GM18861 (cell line): Measurements from ENCODE around the gene NXT1.
"Not testable (repeated sequence)": the region's sequence is repeated elsewhere in the genome, so short reads cannot be mapped to it uniquely, and the experiment has no call there.

Source experiments
- ATAC-seq: cut with Tn5 transposase; IDR thresholded peaks from one replicate; pipeline ENCODE4 v1.9.1; 2021; ENCODE audit not compliant: unreplicated experiment

NXT1 gene

GRCh38 chr20:23327617-23328333, 22.8 kb upstream of the NXT1 start:
- no peak for ATAC-seq

DNA sequence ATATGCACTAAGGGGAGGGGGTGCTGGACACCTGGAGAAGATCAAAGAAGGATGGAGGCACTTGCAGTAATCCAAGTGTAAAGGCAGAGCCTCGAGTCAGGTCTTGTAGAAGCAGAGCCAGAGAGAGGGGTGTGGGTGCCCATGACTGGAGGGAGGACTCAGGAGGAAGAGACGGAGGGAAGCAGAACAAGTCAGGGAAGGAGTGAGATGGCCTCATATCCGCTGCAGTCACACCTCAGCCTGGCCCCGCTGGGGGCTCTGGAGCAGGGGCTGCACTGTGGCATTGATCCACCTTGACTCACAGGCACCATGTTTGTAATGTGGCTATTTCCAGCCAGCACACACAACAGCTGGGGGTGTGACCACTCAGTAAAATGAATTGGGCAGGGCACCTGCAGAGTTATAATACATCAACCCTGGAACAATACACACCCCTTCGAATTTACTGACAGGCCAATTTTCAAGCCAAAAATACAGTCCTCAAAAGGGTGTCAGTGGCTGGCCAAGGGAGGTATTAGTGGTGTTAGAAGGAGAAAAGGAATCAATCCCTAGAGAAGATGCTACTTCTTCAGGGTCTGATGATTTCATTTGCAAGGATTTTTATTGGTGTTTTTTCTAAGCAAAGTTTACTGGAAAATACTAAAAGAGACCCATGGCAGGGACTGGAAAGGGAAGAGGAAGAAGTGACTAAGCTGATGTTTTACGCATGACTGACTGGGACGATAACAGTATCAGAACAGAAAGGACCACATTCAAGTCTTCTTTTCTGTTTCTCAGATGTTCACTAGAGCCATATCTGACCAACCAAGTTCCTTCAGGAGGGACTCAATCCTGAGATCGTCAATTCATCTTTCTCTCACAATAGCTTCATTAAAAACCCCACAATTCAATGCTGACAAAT, 18.9 kb upstream of the NXT1 start:
- no peak for ATAC-seq

GRCh38 chr20:23332467-23332866, 18.1 kb upstream of the NXT1 start:
- no peak for ATAC-seq

DNA sequence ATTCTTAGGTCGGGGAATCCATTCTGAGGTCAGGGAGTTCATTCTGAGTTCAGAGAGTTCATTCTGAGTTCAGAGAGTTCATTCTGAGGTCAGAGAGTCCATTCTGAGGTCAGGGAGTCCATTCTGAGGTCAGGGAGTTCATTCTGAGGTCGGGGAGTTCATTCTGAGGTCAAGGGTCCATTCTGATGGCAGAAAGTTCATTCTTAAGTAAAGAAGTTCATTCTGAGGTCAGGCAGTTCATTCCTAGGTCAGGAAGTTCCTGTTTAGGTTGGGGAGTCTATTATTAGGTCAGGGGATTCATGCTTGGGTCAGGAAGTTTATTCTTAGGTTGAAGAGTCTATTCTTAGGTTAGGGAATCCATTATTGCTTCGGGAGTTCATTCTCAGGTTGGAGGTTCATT, 16.5 kb upstream of the NXT1 start:
- no peak for ATAC-seq

DNA sequence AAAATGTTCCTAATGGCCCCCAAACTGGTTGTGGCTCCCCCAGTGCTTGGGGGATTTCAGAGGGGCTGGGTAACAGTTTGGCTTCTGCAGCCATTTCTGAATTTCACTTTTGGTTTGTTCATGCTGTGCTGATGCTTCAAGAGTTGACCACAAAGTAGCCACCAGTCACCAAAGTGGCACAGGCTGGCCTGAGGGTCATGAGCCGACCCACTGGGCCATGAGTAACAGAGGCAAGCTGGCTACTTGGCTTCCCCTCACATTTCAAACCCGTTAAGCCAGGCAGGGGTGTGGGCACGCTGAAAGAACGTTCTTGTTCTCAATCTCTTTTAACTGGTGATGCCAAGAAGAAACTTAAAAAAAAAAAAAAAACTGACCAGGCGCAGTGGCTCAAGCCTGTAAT, 15.1 kb upstream of the NXT1 start:
- ATAC-seq, result no peak

DNA sequence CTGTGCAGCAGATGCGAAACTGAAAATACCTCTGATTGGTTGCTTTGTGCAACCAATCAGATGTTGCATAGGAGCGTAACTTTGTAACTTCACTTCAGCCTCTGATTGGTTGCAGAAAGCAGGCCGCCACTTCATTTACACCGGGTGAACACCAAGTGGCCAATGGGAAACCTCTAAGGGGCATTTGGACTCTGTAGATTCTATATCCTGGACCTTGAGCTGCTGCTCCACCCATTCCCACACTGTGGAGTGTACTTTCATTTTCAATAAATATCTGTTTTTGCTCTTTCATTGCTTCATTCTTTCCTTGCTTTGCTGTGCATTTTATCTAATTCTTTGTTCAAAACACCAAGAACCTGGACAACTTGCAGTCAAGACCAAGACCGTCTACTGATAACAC, 14.1 kb upstream of the NXT1 start:
- ATAC-seq, result no peak

- ATAC-seq, result no peak
Observed at GRCh38 chr20:23337312-23337711, 13.3 kb upstream of the NXT1 start.

DNA sequence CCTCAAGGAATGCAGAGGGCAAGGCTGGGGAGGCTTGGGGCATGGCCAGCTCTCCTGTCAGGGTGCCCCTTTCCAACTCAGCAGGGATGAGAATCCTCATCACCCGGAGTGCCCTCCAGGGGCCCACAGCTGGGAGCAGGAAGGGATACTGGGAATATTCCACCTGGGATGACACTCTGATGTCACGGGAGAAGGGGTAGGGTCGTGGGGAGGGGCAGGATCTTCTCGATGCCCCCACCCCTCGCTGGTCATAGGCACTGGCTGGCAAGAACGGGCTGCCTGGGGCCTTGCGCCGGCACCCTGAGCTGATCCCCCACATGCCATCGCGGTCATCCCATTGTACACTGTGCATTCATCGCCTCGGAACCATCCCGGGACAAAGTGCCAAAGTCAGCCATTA, 10.6 kb upstream of the NXT1 start:
- ATAC-seq, result no peak

GRCh38 chr20:23340524-23340923, 10.1 kb upstream of the NXT1 start:
- no peak for ATAC-seq

GRCh38 chr20:23341073-23341472, 9.5 kb upstream of the NXT1 start:
- no peak for ATAC-seq

DNA sequence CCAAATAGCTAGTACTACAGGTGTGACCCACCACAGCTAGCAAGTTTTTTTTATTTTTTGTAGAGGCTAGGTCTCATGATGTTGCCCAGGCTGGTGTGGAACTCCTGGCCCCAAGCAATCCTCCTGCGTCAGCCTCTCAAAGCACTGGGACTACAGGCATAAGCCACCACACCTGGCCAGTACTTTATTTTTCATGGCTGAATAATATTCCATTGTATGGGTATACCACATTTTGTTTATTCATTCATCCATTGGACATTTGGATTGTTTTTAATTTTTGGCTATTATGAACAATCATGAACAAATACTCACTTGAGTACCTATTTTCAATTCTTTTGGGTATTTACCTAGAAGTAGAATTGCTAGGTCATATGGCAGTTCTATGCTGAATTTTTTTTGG, 7.0 kb upstream of the NXT1 start:
- ATAC-seq, result no peak

DNA sequence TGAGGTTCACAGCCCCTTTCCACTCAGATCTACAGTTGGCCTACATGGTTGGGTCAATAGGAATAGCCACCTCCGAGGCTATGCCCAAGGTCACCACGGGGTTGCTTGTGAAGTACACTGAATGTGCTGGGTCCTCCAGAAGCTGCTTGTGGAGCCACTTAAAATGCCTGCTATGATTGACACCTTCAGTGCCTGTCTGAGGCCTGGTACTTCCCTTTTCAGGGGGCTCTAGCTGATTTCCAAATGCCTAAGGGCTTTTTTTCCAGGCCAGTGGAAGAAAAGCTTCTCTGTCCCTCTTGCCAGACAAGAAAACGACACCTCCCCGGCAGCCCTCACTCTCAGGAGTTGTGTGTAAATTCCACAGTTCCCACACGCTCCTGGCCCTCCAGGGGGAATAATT, 6.3 kb upstream of the NXT1 start:
- no peak for ATAC-seq

GRCh38 chr20:23346002-23346401, 4.6 kb upstream of the NXT1 start:
- ATAC-seq, result no peak

DNA sequence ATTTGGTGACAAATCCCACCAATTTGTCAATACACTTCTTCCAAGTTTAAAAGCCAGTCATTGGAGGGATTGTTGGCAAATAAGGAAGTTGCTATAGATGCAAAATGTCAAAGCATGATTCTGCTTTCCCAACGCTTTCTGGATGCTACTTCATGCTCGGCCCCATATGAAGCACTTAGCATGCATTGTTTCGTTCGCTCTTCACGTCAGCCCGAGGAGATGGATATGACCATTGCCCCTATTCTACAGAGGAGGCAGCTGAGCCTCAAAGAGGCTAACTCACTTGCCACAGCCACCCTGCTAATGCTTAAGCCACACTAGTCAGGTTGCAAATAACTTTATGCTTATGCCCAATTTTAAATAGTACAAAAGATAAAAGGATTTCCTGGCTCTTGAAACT, 2.8 kb upstream of the NXT1 start:
- no peak for ATAC-seq

DNA sequence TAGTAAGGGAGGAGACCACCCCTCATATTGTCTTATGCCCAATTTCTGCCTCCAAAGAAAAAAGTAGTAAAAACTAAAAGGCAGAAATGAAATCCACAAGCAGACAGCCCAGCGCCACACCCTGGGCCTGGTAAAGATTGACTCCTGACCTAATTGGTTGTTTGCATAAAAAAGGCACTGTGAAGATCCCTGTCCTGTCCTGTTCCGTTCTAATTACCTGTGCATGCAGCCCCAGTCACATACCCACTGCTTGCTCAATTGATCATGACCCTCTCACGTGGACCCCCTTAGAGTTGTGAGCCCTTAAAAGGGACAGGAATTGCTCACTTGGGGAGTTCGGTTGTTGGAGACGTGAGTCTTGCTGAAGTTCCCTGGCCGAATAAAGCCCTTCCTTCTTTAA, 2.1 kb upstream of the NXT1 start:
- not testable (repeated sequence) for ATAC-seq

- peak; percentile 24 for ATAC-seq
Observed at GRCh38 chr20:23349338-23350195, 1.0 kb upstream of the NXT1 start.

DNA sequence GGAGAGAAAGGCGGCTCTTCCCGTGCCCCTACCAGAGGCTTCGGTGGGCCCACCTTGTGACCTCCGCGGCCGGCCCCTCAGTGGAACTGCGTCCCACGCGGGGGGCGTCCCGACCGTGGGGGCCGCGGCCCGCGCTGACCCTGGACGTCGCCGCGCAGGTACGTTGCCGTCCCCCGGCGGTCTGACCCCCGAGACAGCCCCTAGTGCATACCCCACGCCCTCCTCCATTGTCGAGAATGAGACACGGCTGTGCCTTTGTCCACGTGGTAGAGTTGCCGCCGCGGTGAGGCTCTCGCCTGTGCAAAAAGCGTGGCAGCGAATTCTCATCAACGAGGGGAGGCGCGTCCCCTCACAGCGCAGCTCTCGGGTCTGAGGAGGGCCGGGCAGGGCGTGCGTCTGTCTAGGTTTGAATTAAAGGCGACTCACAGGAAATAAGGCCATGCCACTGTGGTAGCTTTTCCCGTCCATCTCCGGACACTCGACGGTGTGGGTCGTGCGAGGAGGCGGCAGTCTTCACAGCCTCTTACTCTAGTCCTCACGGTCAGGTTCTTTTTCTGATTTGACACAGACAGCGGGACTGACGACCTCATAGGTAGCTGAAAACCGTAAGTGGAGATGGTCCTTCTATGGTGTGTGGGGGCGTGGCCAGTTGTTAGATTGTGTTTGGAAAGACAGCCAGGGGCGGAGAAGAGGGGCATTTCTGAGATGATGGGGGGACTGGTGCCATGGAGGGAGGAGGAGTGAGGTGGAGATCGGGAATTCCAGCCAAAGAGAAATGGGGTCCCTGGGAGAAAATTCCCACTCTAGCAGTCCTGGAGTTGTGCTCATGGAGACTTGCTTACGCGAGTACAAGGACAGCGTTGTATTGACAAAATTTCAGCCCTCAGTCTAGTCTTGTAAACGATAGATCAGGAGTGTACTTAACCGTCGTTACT, 580 bp downstream of the NXT1 start:
- peak; percentile 17 for ATAC-seq

DNA sequence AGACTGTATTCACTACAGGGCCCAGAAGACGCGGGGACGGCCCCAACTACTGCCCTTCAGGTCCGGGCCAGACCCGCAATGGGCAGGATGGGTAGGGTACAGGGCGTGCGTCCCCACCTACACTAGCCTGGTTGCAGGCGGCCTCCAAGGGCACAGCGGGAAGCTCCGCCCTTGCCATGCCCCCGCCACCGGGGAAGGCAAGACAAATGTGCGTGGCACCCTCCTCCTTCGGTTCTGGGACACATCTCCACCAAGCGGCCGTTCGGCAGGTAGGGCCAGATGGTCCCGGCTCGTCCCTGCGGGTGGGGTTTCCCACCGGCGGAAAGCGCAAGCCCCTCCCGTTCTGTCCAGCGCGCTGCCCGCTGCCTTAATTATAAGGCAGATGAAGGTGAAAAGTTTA, 5.6 kb downstream of the NXT1 start:
- ATAC-seq, result no peak

DNA sequence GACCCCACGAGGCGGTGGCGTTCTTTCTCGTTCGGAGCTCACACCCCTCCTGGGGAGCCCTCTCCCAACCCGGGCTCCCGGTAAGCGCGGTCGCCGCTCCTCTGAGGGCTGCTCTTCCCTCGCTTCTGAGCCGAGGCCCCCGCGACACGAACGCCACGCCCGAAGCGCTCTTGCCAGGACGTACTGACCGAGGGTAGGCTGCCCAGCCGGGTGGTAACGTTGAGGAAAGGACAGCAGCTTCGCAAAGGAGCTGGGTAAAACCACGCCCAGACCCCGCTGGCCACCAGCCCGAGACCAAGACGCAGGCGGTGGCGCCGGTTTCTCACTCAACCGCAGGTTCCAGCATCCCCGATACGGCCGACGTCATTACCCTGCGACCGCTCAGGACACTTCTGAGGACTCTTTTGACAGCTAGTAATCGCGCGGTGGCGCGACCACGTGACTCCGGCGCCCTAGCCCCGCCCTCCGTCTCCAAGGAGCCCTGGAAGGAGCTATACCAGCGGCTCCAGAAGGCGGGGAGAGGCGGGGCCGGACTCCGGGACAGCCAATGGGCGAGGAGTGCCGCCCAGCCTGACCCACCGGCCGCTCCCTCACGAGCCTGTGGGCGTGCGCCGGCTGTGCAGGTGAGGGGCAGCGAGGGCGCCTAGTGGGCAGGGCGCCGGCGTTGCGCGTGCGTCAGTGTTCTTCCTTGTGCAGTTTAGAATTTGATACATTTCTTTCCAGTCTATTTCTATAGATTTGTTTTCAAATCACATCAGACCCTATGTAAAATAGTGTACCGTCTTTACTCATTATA, 7.4 kb downstream of the NXT1 start:
- ATAC-seq, result peak; percentile 69

GRCh38 chr20:23358563-23358906, 7.9 kb downstream of the NXT1 start:
- no peak for ATAC-seq
